Measurements from ENCODE around the gene LINGO4.

- no peak for TF ChIP-seq CTCF (IDR thresholded peaks at IDR 0.05)
- TF ChIP-seq ZFX (IDR thresholded peaks at IDR 0.05; ENCODE audit: borderline replicate concordance), result no peak
These were observed 26.4 kb upstream of the LINGO4 start, which contains the start of gene RORC for GRCh38 chr1:151831605-151832004.
